NCI-H146 (cell line): ENCODE measurements around the gene CASD1.

ENCODE experiments used
- DNase-seq: peaks from one replicate; lab custom pipeline; 2025; lab: John Stamatoyannopoulos, UW

CASD1 gene

GRCh38 chr7:94509264-94509886 is at the start of gene CASD1:
CASD1 (plus strand) TSS chr7:94509809; CDS start chr7:94510085, 276 bp downstream.
- DNase-seq, result peak; percentile 79

GRCh38 chr7:94466516-94466915 is 43.1 kb upstream of the CASD1 start:
- DNase-seq, result no peak

- DNase-seq, result no peak
These were observed 38.0 kb upstream of the CASD1 start for GRCh38 chr7:94471604-94472003.

GRCh38 chr7:94472608-94473007 is 37.0 kb upstream of the CASD1 start:
- no peak for DNase-seq

GRCh38 chr7:94476251-94476840 is 33.3 kb upstream of the CASD1 start:
- no peak for DNase-seq

- no peak for DNase-seq
These were observed 31.7 kb upstream of the CASD1 start for GRCh38 chr7:94477878-94478277.

- DNase-seq, result no peak
These were observed 30.9 kb upstream of the CASD1 start for GRCh38 chr7:94478648-94479214.

- no peak for DNase-seq
These were observed 28.3 kb upstream of the CASD1 start for GRCh38 chr7:94481279-94481678.

GRCh38 chr7:94482796-94483195 is 26.8 kb upstream of the CASD1 start:
- DNase-seq, result no peak

- DNase-seq, result no peak
These were observed 25.8 kb upstream of the CASD1 start for GRCh38 chr7:94483843-94484242.

GRCh38 chr7:94486216-94486615 is 23.4 kb upstream of the CASD1 start:
- no peak for DNase-seq

GRCh38 chr7:94491410-94491809 is 18.2 kb upstream of the CASD1 start:
- DNase-seq, result no peak

- no peak for DNase-seq
These were observed 17.0 kb upstream of the CASD1 start for GRCh38 chr7:94492601-94493000.

GRCh38 chr7:94497874-94498670 is 11.5 kb upstream of the CASD1 start:
- no peak for DNase-seq

- DNase-seq, result no peak
These were observed 10.7 kb upstream of the CASD1 start for GRCh38 chr7:94498918-94499317.

GRCh38 chr7:94507462-94507861 is 2.1 kb upstream of the CASD1 start:
- peak; percentile 9 for DNase-seq

- no peak for DNase-seq
These were observed 1.6 kb upstream of the CASD1 start for GRCh38 chr7:94507962-94508361.

GRCh38 chr7:94509887-94510581 is 425 bp downstream of the CASD1 start:
- peak; percentile 84 for DNase-seq

- peak; percentile 64 for DNase-seq
These were observed 1.2 kb downstream of the CASD1 start for GRCh38 chr7:94510582-94511496.

GRCh38 chr7:94511718-94512117 is 2.1 kb downstream of the CASD1 start:
- DNase-seq, result no peak
